Sigmoid colon (tissue), 7 donors: ENCODE measurements around the gene LDAF1. TPM values are rescaled to one million over a fixed set of nuclear protein-coding genes. Genes with fewer than 3 reads are reported as not detected.
"Not testable (repeated sequence)": the region's sequence is repeated elsewhere in the genome, so short reads cannot be mapped to it uniquely, and the experiment has no call there.

Experiments
- DNase-seq: peaks from one replicate; pipeline ENCODE4 v3.0.0-alpha.2; 2019
- H3K27ac ChIP-seq, 4 donors: fragments of 200-600 bp; sonication (generic); one replicate each; pipeline ENCODE4 v1.5.1; 2016 to 2019; ENCODE audit warnings: mild to moderate bottlenecking in 1 of 4
- H3K27me3 ChIP-seq, 3 donors: fragments of 200-600 bp; sonication (generic); one replicate each; pipeline ENCODE4 v1.5.1; 2019; ENCODE audit warnings: mild to moderate bottlenecking in 1 of 3
- H3K36me3 ChIP-seq, 4 donors: fragments of 200-600 bp; sonication (generic); one replicate each; pipeline ENCODE4 v1.5.1; 2016 to 2019
- H3K4me1 ChIP-seq, 4 donors: fragments of 200-600 bp; sonication (generic); one replicate each; pipeline ENCODE4 v1.5.1; 2017 to 2019
- H3K4me3 ChIP-seq, 4 donors: fragments of 200-600 bp; sonication (generic); one replicate each; pipeline ENCODE4 v1.5.1; 2017 to 2019; ENCODE audit warnings: mild to moderate bottlenecking in 2 of 4, moderate library complexity in 1 of 4
- H3K9me3 ChIP-seq, 4 donors: fragments of 200-600 bp in 3 of 4; sonication (generic) in 3 of 4; one replicate each; pipeline versions ENCODE4 v1.5.1 to v1.6.1; 2013 to 2019
- CTCF ChIP-seq, 4 experiments: fragments of 450-650 bp in 3 of 4; fragments of 200-600 bp in 1 of 4; IDR thresholded peaks; one replicate each; pipeline ENCODE4 v1.5.1; 2016 to 2019; ENCODE audit warnings: antibody characterized with exemption in 4 of 4, mild to moderate bottlenecking in 3 of 4, moderate library complexity in 2 of 4
- EP300 ChIP-seq, 4 donors: sonication (generic); formaldehyde crosslinking; IDR thresholded peaks; one replicate each; pipeline ENCODE4 v1.6.1; 2017; ENCODE audit warnings: antibody characterized with exemption in 4 of 4
- POLR2A ChIP-seq, 2 donors: fragments of 450-650 bp; IDR thresholded peaks; one replicate each; pipeline ENCODE4 v1.6.1; 2016; ENCODE audit warnings: antibody characterized with exemption in 2 of 2, mild to moderate bottlenecking in 2 of 2, moderate library complexity in 2 of 2
- POLR2AphosphoS5 ChIP-seq, 4 donors: sonication (generic); formaldehyde crosslinking; IDR thresholded peaks; one replicate each; pipeline ENCODE4 v1.6.1; 2017; ENCODE audit warnings: antibody characterized with exemption in 4 of 4
- WGBS, 2 donors: extraction: QIAGEN DNeasy Blood & Tissue Kit; methylation state at CpG; one replicate each; pipeline ENCODE4 v1.1.7; 2013; 5-methylcytosine and 5-hydroxymethylcytosine counted together
- intact Hi-C: fragments of 100-400 bp; cut with DNase I; formaldehyde crosslinking; loops from one replicate; pipeline ENCODE4 v1.15.1; 2023
- polyA plus RNA-seq, 3 donors: library from polyadenylated mRNA; stranded (reverse); fragments of 200-250 nt; gene quantifications; one replicate each; pipeline ENCODE4 v1.2.3, GENCODE V29; 2013
- total RNA-seq, 4 donors: library from RNA; depleted of rRNA; stranded (reverse); fragments of >200 nt; gene quantifications; one replicate each; pipeline ENCODE4 v1.1.0, GENCODE V29; 2016
- donor health status: healthy with polysubstance abuse.
- donor health status: Bipolar disorder and iron deficiency.
- donor health status: healthy.

The LDAF1 gene
- total and polyA plus RNA-seq, 7 donors = 28.0 to 158 (median 111) TPM

- peak overlapping the region in 1 of 4 donors; percentile 23 for H3K27ac ChIP-seq
- H3K4me3 ChIP-seq = no peak overlapping the region
- no peaks in the 10 kb centered on the region for H3K27me3 ChIP-seq
- H3K4me1 ChIP-seq = peaks cover 0 to 26% (median 25%) of the 10 kb centered on the region in 4 donors
- WGBS, 2 donors = 93% methylated on average over 9 of the region's 9 CpGs
- H3K36me3 ChIP-seq = peaks cover 12 to 69% (median 34%) of the 10 kb centered on the region in 4 donors
- TF ChIP-seq CTCF (IDR thresholded peaks at IDR 0.05) (no peak), POLR2AphosphoS5 (IDR thresholded peaks at IDR 0.05) (no peak), POLR2A (IDR thresholded peaks at IDR 0.05) (no peak), EP300 (IDR thresholded peaks at IDR 0.05) (no peak)
- DNase-seq = no peak
- intact Hi-C loops = no loop called here
- no peaks in the 10 kb centered on the region for H3K9me3 ChIP-seq
Measured at GRCh38 chr16:21167360-21167759, 8.9 kb downstream of the LDAF1 start.

- DNase-seq = no peak
- no peak for TF ChIP-seq POLR2A (IDR thresholded peaks at IDR 0.05)
- no peak for TF ChIP-seq CTCF (IDR thresholded peaks at IDR 0.05)
- TF ChIP-seq POLR2AphosphoS5 (IDR thresholded peaks at IDR 0.05) = no peak
- no peak for TF ChIP-seq EP300 (IDR thresholded peaks at IDR 0.05)
- H3K36me3 ChIP-seq = peaks cover 12 to 76% (median 37%) of the 10 kb centered on the region in 4 donors
- no peak overlapping the region for H3K27ac ChIP-seq
- H3K4me1 ChIP-seq = peaks cover 0 to 19% (median 18%) of the 10 kb centered on the region in 4 donors
- intact Hi-C loops = no loop called here
- WGBS, 2 donors = 98% methylated on average over 12 of the region's 12 CpGs
- H3K4me3 ChIP-seq = no peak overlapping the region
- no peaks in the 10 kb centered on the region for H3K27me3 ChIP-seq
- no peaks in the 10 kb centered on the region for H3K9me3 ChIP-seq
Measured at GRCh38 chr16:21167929-21168602, 9.6 kb downstream of the LDAF1 start.

- H3K4me3 ChIP-seq = no peak overlapping the region
- 94 to 96% methylated on average over 5 of the region's 5 CpGs for WGBS, 2 donors
- intact Hi-C loops = no loop called here
- DNase-seq = no peak
- no peaks in the 10 kb centered on the region for H3K9me3 ChIP-seq
- TF ChIP-seq POLR2A (IDR thresholded peaks at IDR 0.05) = no peak
- no peak for TF ChIP-seq POLR2AphosphoS5 (IDR thresholded peaks at IDR 0.05)
- no peak for TF ChIP-seq EP300 (IDR thresholded peaks at IDR 0.05)
- TF ChIP-seq CTCF (IDR thresholded peaks at IDR 0.05) = no peak
- no peaks in the 10 kb centered on the region for H3K27me3 ChIP-seq
- H3K27ac ChIP-seq = no peak overlapping the region
- H3K36me3 ChIP-seq = peaks cover 12 to 82% (median 42%) of the 10 kb centered on the region in 4 donors
- H3K4me1 ChIP-seq = peaks cover 0 to 7% (median 5%) of the 10 kb centered on the region in 4 donors
Measured at GRCh38 chr16:21169249-21169981, 10.9 kb downstream of the LDAF1 start.

- H3K36me3 ChIP-seq = peaks cover 17 to 83% (median 45%) of the 10 kb centered on the region in 4 donors
- WGBS, 2 donors = 92 to 95% methylated on average over 8 of the region's 8 CpGs
- H3K27ac ChIP-seq, H3K4me3 ChIP-seq, H3K9me3 ChIP-seq, intact Hi-C loops, H3K4me1 ChIP-seq, DNase-seq, H3K27me3 ChIP-seq: not testable (repeated sequence)
Measured at GRCh38 chr16:21170116-21170515, 11.6 kb downstream of the LDAF1 start.

- no peak for TF ChIP-seq POLR2AphosphoS5 (IDR thresholded peaks at IDR 0.05)
- TF ChIP-seq CTCF (IDR thresholded peaks at IDR 0.05) = no peak
- no peak for TF ChIP-seq EP300 (IDR thresholded peaks at IDR 0.05)
- TF ChIP-seq POLR2A (IDR thresholded peaks at IDR 0.05) = no peak
- no peak for DNase-seq
- intact Hi-C loops = no loop called here
- Histone ChIP-seq H3K4me1 (no peaks in the 10 kb centered on the region), H3K27me3 (no peaks in the 10 kb centered on the region), H3K27ac (no peak overlapping the region), H3K4me3 (no peak overlapping the region), H3K9me3 (no peaks in the 10 kb centered on the region), H3K36me3 (peaks cover 20 to 86% (median 44%) of the 10 kb centered on the region in 4 donors)
- 88 to 93% methylated on average over 3 of the region's 3 CpGs for whole genome bisulfite sequencing, 2 donors
Measured at GRCh38 chr16:21172650-21173049, 14.2 kb downstream of the LDAF1 start.
